ENCODE measurements around the gene PLCB3.
A peak's percentile ranks its signal among the peaks of the same experiment; 100 is the strongest.

PLCB3 gene

GRCh38 chr11:64292460-64293254, 41.3 kb downstream of the PLCB3 start:
- no peak overlapping the region for H3K4me3 ChIP-seq (ENCODE audit: low read length)
- DNase-seq (ENCODE audit: low read depth, low spot score), result no peak

DNA sequence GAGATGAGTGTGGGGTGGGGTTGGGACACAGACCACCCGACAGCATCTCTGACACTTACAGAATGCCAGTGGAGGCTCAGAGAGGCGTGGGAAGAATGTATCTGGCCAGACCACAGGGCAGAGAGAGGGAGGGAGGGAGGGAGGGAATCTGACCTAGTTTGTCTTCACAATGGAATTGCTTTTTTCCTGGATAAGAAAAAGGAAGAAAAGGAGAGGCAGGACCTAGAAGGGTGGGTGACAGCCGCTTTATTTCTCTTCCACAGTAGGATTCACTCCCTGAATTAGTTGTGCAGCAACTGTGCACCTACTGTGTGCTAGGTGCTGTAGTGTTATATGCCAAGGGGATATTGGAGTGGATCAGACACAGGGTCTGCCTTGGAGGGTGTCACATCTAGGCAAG, 43.4 kb downstream of the PLCB3 start:
- H3K4me3 ChIP-seq (ENCODE audit: low read length), result no peak overlapping the region
- DNase-seq (ENCODE audit: low read depth, low spot score), result no peak

- H3K4me3 ChIP-seq (ENCODE audit: low read length), result no peak overlapping the region
- DNase-seq (ENCODE audit: low read depth, low spot score), result no peak
Observed at GRCh38 chr11:64295760-64296159, 44.4 kb downstream of the PLCB3 start.

DNA sequence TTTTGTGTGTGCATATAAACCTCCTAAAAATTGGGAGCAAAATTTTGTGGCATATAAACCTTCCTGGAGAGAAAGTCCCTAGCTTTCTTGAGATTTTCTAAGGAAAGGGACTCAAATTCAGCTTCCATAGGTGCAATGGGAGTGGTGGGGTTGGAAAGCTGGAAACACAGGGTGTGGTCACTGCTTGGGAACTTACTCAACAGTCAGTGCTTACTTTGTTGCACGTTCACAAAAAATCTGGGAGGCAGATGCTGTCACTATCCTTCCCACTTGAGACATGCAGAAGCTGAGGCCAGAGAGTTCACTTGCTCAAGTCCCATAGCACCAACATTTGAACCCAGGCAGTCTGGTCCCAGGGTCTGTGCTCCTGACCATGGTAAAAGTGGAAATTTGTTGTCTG, 44.9 kb downstream of the PLCB3 start:
- no peak overlapping the region for H3K4me3 ChIP-seq (ENCODE audit: low read length)
- no peak for DNase-seq (ENCODE audit: low read depth, low spot score)

DNA sequence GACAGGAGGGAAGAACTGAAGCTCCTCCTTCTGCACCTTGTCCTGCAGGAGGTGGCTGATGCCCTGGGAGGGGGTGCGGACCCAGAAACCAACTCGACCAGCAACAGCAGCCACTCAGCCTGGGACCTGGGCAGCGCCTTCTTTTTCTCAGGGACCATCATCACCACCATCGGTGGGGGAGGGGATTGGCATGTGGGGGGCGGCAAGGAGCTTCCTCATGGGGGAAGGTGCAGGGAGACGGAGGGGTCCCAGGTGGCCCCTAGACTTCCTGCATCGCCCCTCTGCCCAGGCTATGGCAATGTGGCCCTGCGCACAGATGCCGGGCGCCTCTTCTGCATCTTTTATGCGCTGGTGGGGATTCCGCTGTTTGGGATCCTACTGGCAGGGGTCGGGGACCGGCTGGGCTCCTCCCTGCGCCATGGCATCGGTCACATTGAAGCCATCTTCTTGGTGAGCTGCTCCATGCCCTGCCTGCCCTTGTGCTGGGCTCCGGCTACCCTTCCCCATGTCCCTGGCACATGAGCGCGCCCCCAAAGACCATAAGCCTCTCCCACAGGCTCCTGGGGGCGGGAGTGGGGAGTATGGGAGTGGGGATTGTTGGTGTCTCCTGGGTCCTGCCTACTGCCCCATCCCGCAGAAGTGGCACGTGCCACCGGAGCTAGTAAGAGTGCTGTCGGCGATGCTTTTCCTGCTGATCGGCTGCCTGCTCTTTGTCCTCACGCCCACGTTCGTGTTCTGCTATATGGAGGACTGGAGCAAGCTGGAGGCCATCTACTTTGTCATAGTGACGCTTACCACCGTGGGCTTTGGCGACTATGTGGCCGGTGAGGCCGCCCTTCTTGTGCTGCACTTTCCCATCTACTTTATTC, 45.7 kb downstream of the PLCB3 start:
- DNase-seq (ENCODE audit: low read depth, low spot score), result no peak
- H3K4me3 ChIP-seq (ENCODE audit: low read length), result no peak overlapping the region

DNA sequence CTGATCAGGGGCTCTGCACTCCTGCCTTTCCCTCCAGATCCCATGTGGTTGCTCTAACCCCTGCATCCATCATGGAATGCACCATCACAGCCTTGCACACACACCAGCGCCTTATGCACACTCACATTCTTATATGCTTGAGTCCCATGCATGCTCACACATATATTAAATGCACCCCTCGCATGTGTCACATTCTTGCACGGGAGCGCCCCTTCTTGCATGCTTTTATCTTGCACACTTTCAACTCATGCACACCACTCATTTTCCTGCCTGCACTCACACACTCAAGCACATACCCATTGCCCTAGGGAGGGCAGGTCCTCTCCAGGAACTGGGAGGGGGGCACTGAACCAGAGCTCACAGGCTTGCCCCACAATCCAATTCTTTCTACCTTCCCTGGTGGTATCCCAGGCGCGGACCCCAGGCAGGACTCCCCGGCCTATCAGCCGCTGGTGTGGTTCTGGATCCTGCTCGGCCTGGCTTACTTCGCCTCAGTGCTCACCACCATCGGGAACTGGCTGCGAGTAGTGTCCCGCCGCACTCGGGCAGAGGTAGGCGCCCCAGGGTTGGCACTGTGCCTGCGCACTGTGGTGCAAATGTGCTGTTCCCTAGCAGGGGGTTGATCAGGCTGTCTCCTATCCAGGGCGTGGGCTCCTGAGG, 46.5 kb downstream of the PLCB3 start:
- H3K4me3 ChIP-seq (ENCODE audit: low read length), result no peak overlapping the region
- no peak for DNase-seq (ENCODE audit: low read depth, low spot score)

DNA sequence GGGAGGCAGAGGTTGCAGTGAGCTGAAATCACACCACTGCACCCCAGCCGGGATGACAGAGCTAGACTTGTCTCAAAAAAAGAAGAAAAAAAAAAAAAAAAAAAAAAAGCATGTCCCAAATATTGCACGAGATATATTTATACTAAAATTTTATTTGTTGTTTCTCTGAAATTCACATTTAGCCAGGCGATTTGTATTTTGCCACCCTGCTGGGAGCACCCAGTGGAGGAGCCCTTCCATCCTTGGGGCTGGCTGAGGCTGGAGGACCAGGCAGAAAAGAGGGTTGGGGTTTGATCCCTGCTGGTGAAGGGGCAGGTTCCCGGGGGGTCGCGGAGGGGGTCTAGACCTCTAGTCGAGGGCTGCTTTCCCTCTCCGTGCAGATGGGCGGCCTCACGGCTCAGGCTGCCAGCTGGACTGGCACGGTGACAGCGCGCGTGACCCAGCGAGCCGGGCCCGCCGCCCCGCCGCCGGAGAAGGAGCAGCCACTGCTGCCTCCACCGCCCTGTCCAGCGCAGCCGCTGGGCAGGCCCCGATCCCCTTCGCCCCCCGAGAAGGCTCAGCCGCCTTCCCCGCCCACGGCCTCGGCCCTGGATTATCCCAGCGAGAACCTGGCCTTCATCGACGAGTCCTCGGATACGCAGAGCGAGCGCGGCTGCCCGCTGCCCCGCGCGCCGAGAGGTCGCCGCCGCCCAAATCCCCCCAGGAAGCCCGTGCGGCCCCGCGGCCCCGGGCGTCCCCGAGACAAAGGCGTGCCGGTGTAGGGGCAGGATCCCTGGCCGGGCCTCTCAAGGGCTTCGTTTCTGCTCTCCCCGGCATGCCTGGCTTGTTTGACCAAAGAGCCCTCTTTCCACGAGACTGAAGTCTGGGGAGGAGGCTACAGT, 47.9 kb downstream of the PLCB3 start:
- no peak overlapping the region for H3K4me3 ChIP-seq (ENCODE audit: low read length)
- DNase-seq (ENCODE audit: low read depth, low spot score), result no peak

- no peak within 1 kb of the TSS for H3K4me3 ChIP-seq (ENCODE audit: low read length)
- DNase-seq (ENCODE audit: low read depth, low spot score), result no peak
Observed at GRCh38 chr11:64299847-64300648, 48.7 kb downstream of the PLCB3 start, which contains the start of gene CATSPERZ. TSS of gene CATSPERZ (plus strand) at chr11:64300358. CDS start at chr11:64300411, 53 bp downstream.

DNA sequence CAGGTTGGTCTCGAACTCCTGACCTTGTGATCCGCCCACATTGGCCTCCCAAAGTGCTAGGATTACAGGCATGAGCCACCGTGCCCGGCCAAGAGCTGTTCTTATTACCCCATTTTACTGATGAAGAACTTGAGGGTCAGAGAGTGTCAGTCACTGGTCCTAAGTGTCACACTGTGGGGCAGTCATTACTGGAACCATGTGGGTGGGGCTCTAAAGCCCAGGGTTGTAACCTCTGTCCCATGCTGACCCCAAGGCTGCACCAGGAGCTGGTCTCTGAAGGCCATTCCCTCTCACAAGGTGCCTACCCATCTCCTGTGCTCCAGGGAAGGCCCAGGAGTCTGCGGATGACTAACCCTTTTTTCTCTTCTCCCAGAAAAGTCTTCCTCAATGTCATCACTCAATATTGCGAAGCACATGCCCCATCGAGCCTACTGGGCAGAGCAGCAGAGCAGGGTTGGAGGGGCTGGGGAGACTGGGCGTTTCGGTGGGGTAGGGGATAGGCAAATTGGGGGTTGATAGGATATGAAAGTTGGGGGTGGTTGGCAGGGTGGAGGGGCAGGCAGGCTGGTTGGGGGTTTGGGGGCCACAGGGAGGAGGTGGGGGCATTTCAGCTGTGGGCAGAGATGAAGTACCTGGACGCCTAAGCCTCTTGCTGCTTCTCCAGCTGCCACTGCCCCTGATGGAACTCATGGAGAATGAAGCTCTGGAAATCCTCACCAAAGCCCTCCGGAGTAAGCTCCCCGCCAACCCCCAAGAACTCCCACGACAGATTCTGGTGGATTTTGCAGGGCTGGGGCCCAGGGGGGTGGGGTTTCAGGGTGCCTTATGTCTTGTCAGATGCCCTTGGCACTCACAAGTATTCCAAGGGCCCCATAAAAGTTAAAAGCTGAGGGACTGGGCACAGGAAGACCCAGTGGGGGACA, 52.0 kb downstream of the PLCB3 start:
- no peak for DNase-seq (ENCODE audit: low read depth, low spot score)
- no peak overlapping the region for H3K4me3 ChIP-seq (ENCODE audit: low read length)

DNA sequence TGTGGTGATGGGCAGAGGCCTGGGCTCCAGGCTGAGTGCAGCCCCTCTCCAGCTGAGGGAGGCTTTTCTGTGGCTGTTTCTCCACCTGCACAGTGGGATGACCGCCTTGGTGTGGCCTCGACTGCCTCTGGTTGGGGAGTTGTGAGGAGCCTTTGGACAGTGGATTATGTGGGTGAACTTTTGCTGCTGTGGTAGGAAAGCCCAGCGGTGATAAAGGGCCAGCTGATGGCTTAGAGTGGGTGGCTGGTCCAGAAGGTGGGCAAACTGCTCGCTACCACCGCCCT, 52.6 kb downstream of the PLCB3 start:
- H3K4me3 ChIP-seq (ENCODE audit: low read length), result peak overlapping the region; percentile 87

DNA sequence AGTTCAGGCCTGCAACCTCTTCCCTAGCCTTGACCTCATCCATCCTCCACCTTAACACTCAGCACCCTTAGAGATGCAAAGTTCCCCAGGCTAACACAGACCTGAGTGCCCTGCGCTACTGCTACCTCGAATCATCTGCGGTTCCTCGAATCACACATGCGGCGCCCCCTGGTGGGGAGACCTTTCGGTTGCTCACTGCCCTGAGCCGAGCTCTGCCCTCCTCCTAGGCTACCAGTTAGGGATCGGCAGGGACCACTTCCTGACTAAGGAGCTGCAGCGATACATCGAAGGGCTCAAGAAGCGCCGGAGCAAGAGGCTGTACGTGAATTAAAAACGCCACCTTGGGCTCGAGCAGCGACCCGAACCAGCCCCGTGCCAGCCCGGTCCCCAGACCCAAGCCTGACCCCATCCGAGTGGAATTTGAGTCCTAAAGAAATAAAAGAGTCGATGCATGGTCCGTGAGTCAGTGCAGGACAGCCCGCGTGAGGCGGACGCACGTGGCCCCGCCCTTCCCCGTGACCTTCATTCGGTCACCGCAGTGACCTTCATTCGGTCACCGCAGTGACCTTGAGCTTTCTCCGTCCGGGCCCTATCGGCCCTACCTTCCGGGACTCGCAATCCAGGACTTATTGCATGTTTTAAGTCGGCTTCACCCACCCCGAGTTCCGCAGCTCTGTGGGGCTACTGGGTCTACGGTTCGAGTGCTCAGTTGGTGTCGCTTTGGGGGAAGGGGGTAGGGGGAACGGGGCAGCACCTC, 53.2 kb downstream of the PLCB3 start:
- H3K4me3 ChIP-seq (ENCODE audit: low read length), result peak overlapping the region; percentile 87
- peak; percentile 90 for DNase-seq (ENCODE audit: low read depth, low spot score)

More for the DNA sequence above, 52.6 kb downstream of the PLCB3 start:
- DNase-seq (ENCODE audit: low read depth, low spot score), result no peak

- H3K4me3 ChIP-seq (ENCODE audit: low read length), result peak within 1 kb of the TSS; percentile 90
- DNase-seq (ENCODE audit: low read depth, low spot score), result peak; percentile 96
Observed at GRCh38 chr11:64305075-64305690, 53.9 kb downstream of the PLCB3 start, which contains the start of gene ESRRA. TSS of gene ESRRA (plus strand) at chr11:64305524. CDS start at chr11:64307180, 1,656 bp downstream.

DNA sequence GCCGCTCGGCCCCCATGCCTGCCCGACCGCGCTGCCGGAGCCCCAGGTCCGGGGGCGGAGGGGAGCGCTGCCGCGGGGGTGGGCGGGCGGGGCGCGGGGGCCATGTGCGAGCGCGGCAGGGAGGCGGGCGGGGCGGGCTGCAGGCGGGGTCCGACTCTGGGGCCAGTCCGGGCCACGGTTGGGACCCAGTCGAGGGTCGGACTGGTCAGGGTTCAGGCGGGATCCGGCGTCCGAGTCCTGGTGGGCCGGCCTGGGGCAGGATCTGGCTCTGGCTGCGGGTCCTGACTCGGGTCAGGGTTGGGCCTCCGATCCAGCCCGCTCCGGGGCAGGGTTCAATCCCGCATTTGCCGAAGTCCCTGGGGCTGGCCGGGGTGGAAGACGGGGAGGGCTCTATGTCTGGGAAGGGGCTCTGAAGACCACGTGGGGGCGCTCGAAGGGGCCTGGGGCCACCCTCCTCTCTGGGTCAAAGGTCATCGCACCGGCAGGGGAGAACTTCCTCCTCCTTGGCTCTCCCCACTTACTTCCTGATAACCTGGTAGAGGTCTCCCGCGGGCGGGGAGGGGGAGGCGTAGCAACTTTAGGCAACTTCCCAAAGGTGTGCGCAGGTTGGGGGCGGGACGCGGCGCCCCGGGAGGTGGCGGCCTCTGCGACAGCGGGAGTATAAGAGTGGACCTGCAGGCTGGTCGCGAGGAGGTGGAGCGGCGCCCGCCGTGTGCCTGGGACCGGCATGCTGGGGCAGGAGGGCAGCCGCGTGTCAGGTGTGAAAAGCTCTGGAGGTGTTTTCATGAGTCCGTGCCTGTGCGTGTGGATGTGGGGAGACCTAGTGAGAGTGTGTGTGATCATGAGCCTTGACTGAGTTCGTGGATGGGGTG, 54.6 kb downstream of the PLCB3 start:
- H3K4me3 ChIP-seq (ENCODE audit: low read length), result peak overlapping the region; percentile 90
- peak; percentile 63 for DNase-seq (ENCODE audit: low read depth, low spot score)

- DNase-seq (ENCODE audit: low read depth, low spot score), result no peak
- peak overlapping the region; percentile 90 for H3K4me3 ChIP-seq (ENCODE audit: low read length)
Observed at GRCh38 chr11:64306563-64306875, 55.2 kb downstream of the PLCB3 start.

- no peak for DNase-seq (ENCODE audit: low read depth, low spot score)
- H3K4me3 ChIP-seq (ENCODE audit: low read length), result peak overlapping the region; percentile 90
Observed at GRCh38 chr11:64306876-64307622, 55.7 kb downstream of the PLCB3 start.
